Measurements from ENCODE around the gene COX11. TPM values are rescaled to one million over a fixed set of nuclear protein-coding genes. Genes with fewer than 3 reads are reported as not detected.

Gene COX11
- total RNA-seq, 1 experiment from 2014 or later, result 87.0 TPM

- Histone ChIP-seq H3K36me3 (ENCODE audit: control insufficient read depth, insufficient read depth, low read length) (0 out of 2 replicates have a peak, but pooled peaks cover 4% of the 10 kb centered on the region), H3K9me3 (ENCODE audit: control insufficient read depth, insufficient read depth, low read depth, low read length) (no peaks in the 10 kb centered on the region), H3K27me3 (ENCODE audit: control insufficient read depth, insufficient read depth, low read length) (no peaks in the 10 kb centered on the region), H3K4me1 (ENCODE audit: control insufficient read depth, insufficient read depth, low read length) (0 out of 2 replicates have a peak, but pooled peaks cover 4% of the 10 kb centered on the region), H3K4me3 (ENCODE audit: low read depth in 2 of 2, low read length in 2 of 2) (no peak overlapping the region), H3K27ac (ENCODE audit: low read length) (no peak overlapping the region)
- ATAC-seq, result no peak
- intact Hi-C loops (cut with micrococcal nuclease; ENCODE audit: unreplicated experiment) (no loop called here), in situ Hi-C loops (cut with HindIII; ENCODE audit: low pct_unique_long_range_greater_than_20kb, low sequenced_read_pairs) (no loop called here)
- no TSS peak for BruUV-seq (replicated peaks)
- TF ChIP-seq TCF7L2 (IDR thresholded peaks at IDR 0.05; ENCODE audit: low read depth, low read length) (no peak), SIN3A (IDR thresholded peaks at IDR 0.05; ENCODE audit: borderline replicate concordance, insufficient read depth, low read depth, low read length) (no peak), POLR2AphosphoS5 (IDR thresholded peaks at IDR 0.05; ENCODE audit: low read depth, low read length) (no peak)
- TF ChIP-seq, protein P1, sequence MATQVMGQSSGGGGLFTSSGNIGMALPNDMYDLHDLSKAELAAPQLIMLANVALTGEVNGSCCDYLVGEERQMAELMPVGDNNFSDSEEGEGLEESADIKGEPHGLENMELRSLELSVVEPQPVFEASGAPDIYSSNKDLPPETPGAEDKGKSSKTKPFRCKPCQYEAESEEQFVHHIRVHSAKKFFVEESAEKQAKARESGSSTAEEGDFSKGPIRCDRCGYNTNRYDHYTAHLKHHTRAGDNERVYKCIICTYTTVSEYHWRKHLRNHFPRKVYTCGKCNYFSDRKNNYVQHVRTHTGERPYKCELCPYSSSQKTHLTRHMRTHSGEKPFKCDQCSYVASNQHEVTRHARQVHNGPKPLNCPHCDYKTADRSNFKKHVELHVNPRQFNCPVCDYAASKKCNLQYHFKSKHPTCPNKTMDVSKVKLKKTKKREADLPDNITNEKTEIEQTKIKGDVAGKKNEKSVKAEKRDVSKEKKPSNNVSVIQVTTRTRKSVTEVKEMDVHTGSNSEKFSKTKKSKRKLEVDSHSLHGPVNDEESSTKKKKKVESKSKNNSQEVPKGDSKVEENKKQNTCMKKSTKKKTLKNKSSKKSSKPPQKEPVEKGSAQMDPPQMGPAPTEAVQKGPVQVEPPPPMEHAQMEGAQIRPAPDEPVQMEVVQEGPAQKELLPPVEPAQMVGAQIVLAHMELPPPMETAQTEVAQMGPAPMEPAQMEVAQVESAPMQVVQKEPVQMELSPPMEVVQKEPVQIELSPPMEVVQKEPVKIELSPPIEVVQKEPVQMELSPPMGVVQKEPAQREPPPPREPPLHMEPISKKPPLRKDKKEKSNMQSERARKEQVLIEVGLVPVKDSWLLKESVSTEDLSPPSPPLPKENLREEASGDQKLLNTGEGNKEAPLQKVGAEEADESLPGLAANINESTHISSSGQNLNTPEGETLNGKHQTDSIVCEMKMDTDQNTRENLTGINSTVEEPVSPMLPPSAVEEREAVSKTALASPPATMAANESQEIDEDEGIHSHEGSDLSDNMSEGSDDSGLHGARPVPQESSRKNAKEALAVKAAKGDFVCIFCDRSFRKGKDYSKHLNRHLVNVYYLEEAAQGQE (IDR thresholded peaks at IDR 0.05; ENCODE audit: insufficient read depth in 1 of 2, low read depth in 2 of 2, low read length in 1 of 2), result no peak
- TF ChIP-seq, protein P2, sequence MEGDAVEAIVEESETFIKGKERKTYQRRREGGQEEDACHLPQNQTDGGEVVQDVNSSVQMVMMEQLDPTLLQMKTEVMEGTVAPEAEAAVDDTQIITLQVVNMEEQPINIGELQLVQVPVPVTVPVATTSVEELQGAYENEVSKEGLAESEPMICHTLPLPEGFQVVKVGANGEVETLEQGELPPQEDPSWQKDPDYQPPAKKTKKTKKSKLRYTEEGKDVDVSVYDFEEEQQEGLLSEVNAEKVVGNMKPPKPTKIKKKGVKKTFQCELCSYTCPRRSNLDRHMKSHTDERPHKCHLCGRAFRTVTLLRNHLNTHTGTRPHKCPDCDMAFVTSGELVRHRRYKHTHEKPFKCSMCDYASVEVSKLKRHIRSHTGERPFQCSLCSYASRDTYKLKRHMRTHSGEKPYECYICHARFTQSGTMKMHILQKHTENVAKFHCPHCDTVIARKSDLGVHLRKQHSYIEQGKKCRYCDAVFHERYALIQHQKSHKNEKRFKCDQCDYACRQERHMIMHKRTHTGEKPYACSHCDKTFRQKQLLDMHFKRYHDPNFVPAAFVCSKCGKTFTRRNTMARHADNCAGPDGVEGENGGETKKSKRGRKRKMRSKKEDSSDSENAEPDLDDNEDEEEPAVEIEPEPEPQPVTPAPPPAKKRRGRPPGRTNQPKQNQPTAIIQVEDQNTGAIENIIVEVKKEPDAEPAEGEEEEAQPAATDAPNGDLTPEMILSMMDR (IDR thresholded peaks at IDR 0.05), result no peak
- ChIA-PET POLR2A (no interaction called here), CTCF (no interaction called here)
- DNase-seq (ENCODE audit: low read depth, low spot score), result no peak
Observed at GRCh38 chr17:54945231-54945630, 23.2 kb downstream of the COX11 start.

DNA sequence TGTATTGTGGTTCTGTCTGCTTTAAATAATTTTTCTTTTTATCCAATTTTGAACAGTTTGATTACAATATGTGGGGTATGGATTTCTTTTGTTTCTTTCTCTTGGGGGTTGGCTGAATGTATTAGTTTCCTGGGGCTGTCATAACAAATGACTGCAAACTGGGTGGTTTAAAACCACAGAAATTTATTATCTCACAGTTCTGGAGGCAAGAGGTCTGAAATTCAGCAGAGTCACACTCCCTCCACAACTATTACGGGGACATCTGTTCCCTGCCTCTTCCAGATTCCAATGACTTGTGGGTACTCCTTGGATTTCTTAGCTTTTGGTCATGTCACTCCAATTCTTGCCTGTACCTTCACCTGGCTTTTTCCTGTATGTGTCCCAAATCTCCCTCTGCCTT is 23.7 kb downstream of the COX11 start:
- ATAC-seq (no peak), DNase-seq (ENCODE audit: low read depth, low spot score) (no peak)
- H3K27me3 ChIP-seq (ENCODE audit: control insufficient read depth, insufficient read depth, low read length), result no peaks in the 10 kb centered on the region
- intact Hi-C loops (cut with micrococcal nuclease; ENCODE audit: unreplicated experiment) (no loop called here), in situ Hi-C loops (cut with HindIII; ENCODE audit: low pct_unique_long_range_greater_than_20kb, low sequenced_read_pairs) (no loop called here)
- no peak overlapping the region for H3K27ac ChIP-seq (ENCODE audit: low read length)
- TF ChIP-seq SIN3A (IDR thresholded peaks at IDR 0.05; ENCODE audit: borderline replicate concordance, insufficient read depth, low read depth, low read length), result no peak
- no peak for TF ChIP-seq TCF7L2 (IDR thresholded peaks at IDR 0.05; ENCODE audit: low read depth, low read length)
- TF ChIP-seq POLR2AphosphoS5 (IDR thresholded peaks at IDR 0.05; ENCODE audit: low read depth, low read length), result no peak
- TF ChIP-seq, protein P2 (IDR thresholded peaks at IDR 0.05), result no peak
- TF ChIP-seq, protein P1 (IDR thresholded peaks at IDR 0.05; ENCODE audit: insufficient read depth in 1 of 2, low read depth in 2 of 2, low read length in 1 of 2), result no peak
- CTCF ChIA-PET, result no interaction called here
- H3K36me3 ChIP-seq (ENCODE audit: control insufficient read depth, insufficient read depth, low read length), result no peaks in the 10 kb centered on the region
- H3K9me3 ChIP-seq (ENCODE audit: control insufficient read depth, insufficient read depth, low read depth, low read length), result no peaks in the 10 kb centered on the region
- 0 out of 2 replicates have a peak, but pooled peaks cover 4% of the 10 kb centered on the region for H3K4me1 ChIP-seq (ENCODE audit: control insufficient read depth, insufficient read depth, low read length)
- BruUV-seq (replicated peaks), result no TSS peak
- H3K4me3 ChIP-seq (ENCODE audit: low read depth in 2 of 2, low read length in 2 of 2), result no peak overlapping the region
- POLR2A ChIA-PET, result no interaction called here
